ENCODE measurements around the gene TYSND1.

GRCh38 chr10:70176441-70176840 lies 29.9 kb upstream of the TYSND1 start:
- TF ChIP-seq CTCF (IDR thresholded peaks at IDR 0.05): no peak
- TF ChIP-seq POLR2A (IDR thresholded peaks at IDR 0.05): no peak
- TF ChIP-seq EP300 (IDR thresholded peaks at IDR 0.05): no peak

All from upper lobe of left lung (tissue), 4 donors.